ENCODE results near the gene PMM2.

Gene PMM2

GRCh38 chr16:8848231-8848938 is 50.7 kb downstream of the PMM2 start:
- in situ Hi-C loops (cut with MboI; ENCODE audit: low sequenced_read_pairs): no loop called here

- in situ Hi-C loops (cut with MboI; ENCODE audit: low sequenced_read_pairs): no loop called here
Observed at GRCh38 chr16:8848939-8849391, 51.3 kb downstream of the PMM2 start.

- in situ Hi-C loops (cut with MboI; ENCODE audit: low sequenced_read_pairs): no loop called here
Observed at GRCh38 chr16:8849411-8850011, 51.9 kb downstream of the PMM2 start.

GRCh38 chr16:8850279-8850885 is 52.7 kb downstream of the PMM2 start:
- in situ Hi-C loops (cut with MboI; ENCODE audit: low sequenced_read_pairs): no loop called here

GRCh38 chr16:8851761-8852403 is 54.2 kb downstream of the PMM2 start:
- in situ Hi-C loops (cut with MboI; ENCODE audit: low sequenced_read_pairs): no loop called here

GRCh38 chr16:8852534-8852933 is 54.9 kb downstream of the PMM2 start:
- in situ Hi-C loops (cut with MboI; ENCODE audit: low sequenced_read_pairs): no loop called here

GRCh38 chr16:8853150-8853549 is 55.5 kb downstream of the PMM2 start:
- in situ Hi-C loops (cut with MboI; ENCODE audit: low sequenced_read_pairs): no loop called here

GRCh38 chr16:8853611-8854010 is 56.0 kb downstream of the PMM2 start:
- in situ Hi-C loops (cut with MboI; ENCODE audit: low sequenced_read_pairs): no loop called here

GRCh38 chr16:8854298-8854948 is 56.8 kb downstream of the PMM2 start:
- in situ Hi-C loops (cut with MboI; ENCODE audit: low sequenced_read_pairs): no loop called here

GRCh38 chr16:8855051-8855786 is 57.6 kb downstream of the PMM2 start:
- in situ Hi-C loops (cut with MboI; ENCODE audit: low sequenced_read_pairs): no loop called here

GRCh38 chr16:8855972-8856371 is 58.3 kb downstream of the PMM2 start:
- in situ Hi-C loops (cut with MboI; ENCODE audit: low sequenced_read_pairs): no loop called here

- in situ Hi-C loops (cut with MboI; ENCODE audit: low sequenced_read_pairs): no loop called here
Observed at GRCh38 chr16:8858994-8859912, 61.6 kb downstream of the PMM2 start.

- in situ Hi-C loops (cut with MboI; ENCODE audit: low sequenced_read_pairs): no loop called here
Observed at GRCh38 chr16:8859913-8860881, 62.6 kb downstream of the PMM2 start.

GRCh38 chr16:8861563-8862308 is 64.1 kb downstream of the PMM2 start:
- in situ Hi-C loops (cut with MboI; ENCODE audit: low sequenced_read_pairs): no loop called here

GRCh38 chr16:8862309-8863130 is 64.9 kb downstream of the PMM2 start:
- in situ Hi-C loops (cut with MboI; ENCODE audit: low sequenced_read_pairs): no loop called here

- in situ Hi-C loops (cut with MboI; ENCODE audit: low sequenced_read_pairs): no loop called here
Observed at GRCh38 chr16:8863594-8864424, 66.2 kb downstream of the PMM2 start.

All from HL-60/S4 treated with phorbol 12-myristate 13-acetate at 8.2 ng/mL for 4 days and 3 days (cell line).